ENCODE measurements around the gene CACYBP. TPM values are rescaled to one million over a fixed set of nuclear protein-coding genes. Genes with fewer than 3 reads are reported as not detected.

CACYBP gene
- total and polyA plus RNA-seq, 2 experiments from 2014 or later = 209 to 453 TPM

DNA sequence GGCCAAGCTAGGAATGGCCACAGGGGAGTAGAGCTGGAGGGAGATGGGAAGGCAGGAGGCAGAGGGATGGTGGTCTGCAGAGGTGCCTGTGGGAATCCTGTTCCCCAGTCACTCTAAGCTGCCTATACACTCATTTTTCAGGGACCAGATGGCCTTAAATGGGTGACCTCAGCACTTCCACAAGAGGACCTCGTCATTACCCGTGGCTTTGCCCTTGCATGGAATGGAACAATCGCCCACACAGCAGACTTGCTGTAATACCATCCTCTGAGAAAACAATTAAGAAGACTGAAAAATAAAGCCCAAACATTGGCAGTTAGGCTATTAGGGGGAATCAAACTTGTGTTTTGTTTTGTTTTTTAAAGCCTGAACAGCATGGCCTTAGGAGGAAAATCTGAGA, 55.0 kb downstream of the CACYBP start:
- no peak overlapping the region for H3K27ac Mint-ChIP-seq
- no peaks in the 10 kb centered on the region for H3K4me1 Mint-ChIP-seq
- ATAC-seq = no peak

More for the DNA sequence above, 55.0 kb downstream of the CACYBP start:
- Histone ChIP-seq H3K4me3 (no peak overlapping the region), H3K36me3 (ENCODE audit: insufficient read depth) (no peaks in the 10 kb centered on the region; the same call in 1 of the 2 replicates), H3F3A (replicated peaks; ENCODE audit: low read depth) (no peaks in the 10 kb centered on the region), H3K79me2 (replicated peaks; ENCODE audit: insufficient read depth) (no peaks in the 10 kb centered on the region), H3K27me3 (ENCODE audit: insufficient read depth) (no peaks in the 10 kb centered on the region), H4K20me1 (replicated peaks; ENCODE audit: insufficient read depth) (no peaks in the 10 kb centered on the region), H3K9me2 (ENCODE audit: insufficient read depth) (peaks cover 6% of the 10 kb centered on the region), H3K4me2 (no peak overlapping the region), H2AFZ (peak overlapping the region; percentile 72; the same call in 1 of the 2 replicates), H3K27ac (ENCODE audit: low read depth) (no peak overlapping the region), H3K4me1 (ENCODE audit: insufficient read depth) (no peaks in the 10 kb centered on the region)
- Mint-ChIP-seq H3K36me3 (ENCODE audit: low read depth) (no peaks in the 10 kb centered on the region), H3K4me3 (no peak overlapping the region), H3K9me3 (no peaks in the 10 kb centered on the region), H3K27me3 (ENCODE audit: insufficient read depth, low read depth, poor library complexity) (peaks cover 4% of the 10 kb centered on the region)
- TF ChIP-seq NANOG (IDR thresholded peaks at IDR 0.05; ENCODE audit: borderline replicate concordance) (no peak), JUNB (IDR thresholded peaks at IDR 0.05; ENCODE audit: unreplicated experiment) (no peak), EZH2 (IDR thresholded peaks at IDR 0.05; ENCODE audit: low read depth, unreplicated experiment) (no peak), EZH2phosphoT487 (IDR thresholded peaks at IDR 0.05; ENCODE audit: unreplicated experiment) (no peak), STAT1 (IDR thresholded peaks at IDR 0.05; ENCODE audit: unreplicated experiment) (no peak), CREB1 (CRISPR knock-in tag; IDR thresholded peaks at IDR 0.05; ENCODE audit: low read depth) (no peak), ETS1 (IDR thresholded peaks at IDR 0.05) (no peak), ZNF114 (CRISPR knock-in tag; IDR thresholded peaks at IDR 0.05) (no peak)
- no peak for DNase-seq (ENCODE audit: low spot score)

Small RNAs within 50 kb of the gene (small RNA-seq; reads per million reads assigned to genes)
- gene RF00019 (ENCODE audit: low replicate concordance) = not detected
- not detected for gene RNU6-307P (ENCODE audit: low replicate concordance)

Other genes starting within 250 kb of the CACYBP start
- gene MRPS14, start 23.5 kb downstream of the CACYBP start, total RNA-seq (2014; rRNA removed; shearing (Covaris generic)) = 18.5 and 21.7 TPM in 2 replicates
- 75.7 and 77.7 TPM in 2 replicates for gene MRPS14, start 23.5 kb downstream of the CACYBP start, polyA plus RNA-seq (2016; fragmentation: Nextera tagmentation; extraction: Ambion mirVana)
- gene TNN, start 67.9 kb downstream of the CACYBP start, total RNA-seq (2014; rRNA removed; shearing (Covaris generic)) = 0.08 and 0.31 TPM in 2 replicates
- gene TNN, start 67.9 kb downstream of the CACYBP start, polyA plus RNA-seq (2016; fragmentation: Nextera tagmentation; extraction: Ambion mirVana) = 0.09 and 0.18 TPM in 2 replicates
- gene KIAA0040, start 192.8 kb downstream of the CACYBP start, total RNA-seq (2014; rRNA removed; shearing (Covaris generic)) = 10.2 and 11.9 TPM in 2 replicates
- 7.0 and 7.3 TPM in 2 replicates for gene KIAA0040, start 192.8 kb downstream of the CACYBP start, polyA plus RNA-seq (2016; fragmentation: Nextera tagmentation; extraction: Ambion mirVana)